B cell (primary cell): Measurements from ENCODE around the gene GLOD4. TPM values are rescaled to one million over a fixed set of nuclear protein-coding genes. Genes with fewer than 3 reads are reported as not detected.

Source experiments
- ATAC-seq: fragments of 200-7000 bp; cut with Tn5 transposase; one replicate; pipeline ENCODE4 v1.10.0; 2021; ENCODE audit warnings: low read depth, mild to moderate bottlenecking, moderate number of reproducible peaks, moderate library complexity
- CTCF ChIA-PET: fragments of 350-600 bp; sonication (Branson Sonifier 250); formaldehyde crosslinking; loops from one replicate; lab custom pipeline; 2021; ENCODE audit warnings: antibody characterized with exemption, inconsistent platforms; lab: Charles Lee
- POLR2A ChIA-PET: fragments of 350-600 bp; sonication (Branson Sonifier 250); formaldehyde crosslinking; loops from one replicate; lab custom pipeline; 2021; ENCODE audit warnings: antibody characterized with exemption; lab: Charles Lee
- DNase-seq: peaks from one replicate; pipeline ENCODE4 v3.0.0; 2013
- H2AFZ ChIP-seq: 2 replicates; pipeline ENCODE4 v1.6.1; 2012; ENCODE audit warnings: mild to moderate bottlenecking, low read depth, low read length; ENCODE audit not compliant: insufficient read depth, poor library complexity, severe bottlenecking
- H3K27ac ChIP-seq, 2 donors: 1 replicate in 1 of 2; 2 replicates in 1 of 2; pipeline ENCODE4 v1.5.1; 2012 to 2013; ENCODE audit warnings: low read length in 2 of 2, mild to moderate bottlenecking in 2 of 2, moderate library complexity in 1 of 2
- H3K27me3 ChIP-seq, 4 experiments: fragments of 200-600 bp in 1 of 4; sonication (generic) in 1 of 4; replicated peaks in 1 of 4; 1 replicate in 2 of 4; 2 replicates in 2 of 4; pipeline versions ENCODE4 v1.6.1 to v1.7.0; 2013 to 2016; ENCODE audit warnings: low read length in 3 of 4, mild to moderate bottlenecking in 2 of 4, mixed read lengths in 1 of 4, moderate library complexity in 1 of 4; ENCODE audit not compliant: insufficient read depth in 4 of 4, control insufficient read depth in 3 of 4; ENCODE audit errors: control extremely low read depth in 1 of 4
- H3K36me3 ChIP-seq, 2 experiments: replicated peaks in 1 of 2; 1 replicate in 1 of 2; 2 replicates in 1 of 2; pipeline versions ENCODE4 v1.6.1 to v1.7.1; 2013; ENCODE audit warnings: low read length in 1 of 2; ENCODE audit not compliant: insufficient read depth in 2 of 2, control insufficient read depth in 1 of 2; ENCODE audit errors: control extremely low read depth in 1 of 2, extremely low read depth in 1 of 2
- H3K4me1 ChIP-seq, 2 donors: fragments of 200-600 bp in 1 of 2; sonication (generic) in 1 of 2; 1 replicate in 1 of 2; 2 replicates in 1 of 2; pipeline versions ENCODE4 v1.5.1 to v1.6.1; 2013 to 2017; ENCODE audit warnings: low read length in 2 of 2; ENCODE audit not compliant: control insufficient read depth in 2 of 2, insufficient read depth in 2 of 2
- H3K4me2 ChIP-seq: replicated peaks from 2 replicates; pipeline ENCODE3; 2012; ENCODE audit warnings: mild to moderate bottlenecking, low read depth, low read length; ENCODE audit not compliant: poor library complexity, severe bottlenecking
- H3K4me3 ChIP-seq, 5 experiments: fragments of 200-600 bp in 1 of 5; sonication (generic) in 1 of 5; 1 replicate in 3 of 5; 2 replicates in 2 of 5; pipeline versions ENCODE4 v1.5.1 to v1.7.0; 2011 to 2016; ENCODE audit warnings: low read length in 4 of 5, mild to moderate bottlenecking in 4 of 5, low read depth in 2 of 5, control low read depth in 1 of 5, moderate library complexity in 1 of 5; ENCODE audit not compliant: insufficient read depth in 1 of 5; ENCODE audit errors: control extremely low read depth in 1 of 5, extremely low read depth in 1 of 5
- H3K79me2 ChIP-seq: fragments of 200-600 bp; sonication (generic); one replicate; pipeline ENCODE4 v1.6.0; 2016; ENCODE audit warnings: low read length; ENCODE audit not compliant: control insufficient read depth, insufficient read depth
- H3K9ac ChIP-seq: fragments of 200-600 bp; sonication (generic); 2 replicates; pipeline ENCODE4 v1.6.1; 2017; ENCODE audit warnings: mild to moderate bottlenecking, low read length, moderate library complexity
- H3K9me3 ChIP-seq, 3 donors: one replicate each; pipeline versions ENCODE4 v1.6.1 to v1.7.1; 2013; ENCODE audit warnings: low read length in 2 of 3; ENCODE audit not compliant: control insufficient read depth in 2 of 3, insufficient read depth in 1 of 3; ENCODE audit errors: control extremely low read depth in 1 of 3
- H4K20me1 ChIP-seq: 2 replicates; pipeline ENCODE4 v1.6.0; 2012; ENCODE audit warnings: mild to moderate bottlenecking, low read length; ENCODE audit not compliant: insufficient read depth, control insufficient read depth, poor library complexity, severe bottlenecking
- H3K27ac Mint-ChIP-seq: one replicate; pipeline ENCODE4 v1.8.0; 2021; ENCODE audit warnings: mixed read lengths
- H3K27me3 Mint-ChIP-seq: one replicate; pipeline ENCODE4 v1.8.0; 2021; ENCODE audit warnings: mixed read lengths
- H3K4me1 Mint-ChIP-seq: one replicate; pipeline ENCODE4 v1.8.0; 2021; ENCODE audit warnings: mixed read lengths
- H3K4me3 Mint-ChIP-seq: one replicate; pipeline ENCODE4 v1.8.0; 2021; ENCODE audit warnings: mixed read lengths
- H3K9me3 Mint-ChIP-seq: one replicate; pipeline ENCODE4 v1.8.0; 2022; ENCODE audit warnings: mixed read lengths; ENCODE audit not compliant: insufficient read depth
- EZH2 ChIP-seq: IDR thresholded peaks from 2 replicates; pipeline ENCODE4 v1.6.1; 2012; ENCODE audit warnings: borderline replicate concordance, low read depth, mild to moderate bottlenecking, moderate library complexity, low read length; ENCODE audit not compliant: insufficient read depth, poor library complexity, severe bottlenecking
- WGBS: methylation state at CpG from one replicate; pipeline ENCODE4 v1.1.5; 2013; ENCODE audit warnings: missing lambda C conversion rate; ENCODE audit not compliant: insufficient coverage; 5-methylcytosine and 5-hydroxymethylcytosine counted together
- intact Hi-C: fragments of 100-400 bp; cut with micrococcal nuclease; formaldehyde crosslinking; loops from one replicate; pipeline ENCODE4 v1.10.0; 2022
- polyA plus RNA-seq: library from polyadenylated mRNA; depleted of rRNA; stranded (reverse); fragments of >200 nt; gene quantifications from 2 replicates; pipeline ENCODE4 v1.2.3, GENCODE V29; 2012
- total RNA-seq, 2 donors: library from RNA; stranded (reverse); fragments of 120-200 nt in 1 of 2; gene quantifications; 1 replicate in 1 of 2; 2 replicates in 1 of 2; pipeline versions ENCODE4 v1.2.3 to v1.2.4, GENCODE V29; 2013 to 2022
- TF ChIP-seq, protein P1 (sequence below): fragments of 200-600 bp; IDR thresholded peaks from one replicate; pipeline ENCODE4 v1.8.0; 2022; ENCODE audit warnings: antibody characterized with exemption, mild to moderate bottlenecking

GLOD4 gene
- total and polyA plus RNA-seq, 2 donors (not counting 1 experiment from before 2014, with no cell fraction given), result 24.0 to 77.4 TPM

DNA sequence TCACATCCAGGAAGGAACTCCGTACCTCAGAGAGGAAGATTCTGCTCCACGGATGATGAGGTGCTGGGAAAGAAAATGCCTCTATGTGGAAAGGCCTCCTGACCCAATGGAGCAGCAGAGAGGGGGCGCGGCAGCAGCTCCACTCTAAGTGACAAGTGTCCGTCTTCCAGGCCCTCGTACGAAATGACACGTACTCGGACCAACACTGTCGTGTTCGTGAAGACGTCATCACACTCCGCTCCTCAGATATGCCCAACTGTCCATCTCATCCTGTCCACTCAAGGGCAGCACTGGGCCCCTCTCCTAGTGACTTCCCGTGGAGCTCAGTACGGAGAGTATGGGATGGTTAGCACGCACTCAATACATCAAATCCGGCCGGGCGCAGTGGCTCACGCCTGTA lies 32.3 kb upstream of the GLOD4 start:
- TF ChIP-seq EZH2, result no peak
- TF ChIP-seq, protein P1, sequence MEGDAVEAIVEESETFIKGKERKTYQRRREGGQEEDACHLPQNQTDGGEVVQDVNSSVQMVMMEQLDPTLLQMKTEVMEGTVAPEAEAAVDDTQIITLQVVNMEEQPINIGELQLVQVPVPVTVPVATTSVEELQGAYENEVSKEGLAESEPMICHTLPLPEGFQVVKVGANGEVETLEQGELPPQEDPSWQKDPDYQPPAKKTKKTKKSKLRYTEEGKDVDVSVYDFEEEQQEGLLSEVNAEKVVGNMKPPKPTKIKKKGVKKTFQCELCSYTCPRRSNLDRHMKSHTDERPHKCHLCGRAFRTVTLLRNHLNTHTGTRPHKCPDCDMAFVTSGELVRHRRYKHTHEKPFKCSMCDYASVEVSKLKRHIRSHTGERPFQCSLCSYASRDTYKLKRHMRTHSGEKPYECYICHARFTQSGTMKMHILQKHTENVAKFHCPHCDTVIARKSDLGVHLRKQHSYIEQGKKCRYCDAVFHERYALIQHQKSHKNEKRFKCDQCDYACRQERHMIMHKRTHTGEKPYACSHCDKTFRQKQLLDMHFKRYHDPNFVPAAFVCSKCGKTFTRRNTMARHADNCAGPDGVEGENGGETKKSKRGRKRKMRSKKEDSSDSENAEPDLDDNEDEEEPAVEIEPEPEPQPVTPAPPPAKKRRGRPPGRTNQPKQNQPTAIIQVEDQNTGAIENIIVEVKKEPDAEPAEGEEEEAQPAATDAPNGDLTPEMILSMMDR, result no peak
- Mint-ChIP-seq H3K4me3 (no peak overlapping the region), H3K27me3 (peaks cover 3% of the 10 kb centered on the region), H3K9me3 (no peaks in the 10 kb centered on the region), H3K27ac (no peak overlapping the region), H3K4me1 (no peaks in the 10 kb centered on the region)
- Histone ChIP-seq H3K4me2 (no peak overlapping the region), H3K4me3 (no peak overlapping the region), H3K9me3 (peaks cover 0 to 3% (median 0%) of the 10 kb centered on the region in 3 donors), H3K9ac (no peak overlapping the region), H3K79me2 (no peaks in the 10 kb centered on the region), H3K27ac (no peak overlapping the region), H3K27me3 (no peaks in the 10 kb centered on the region), H3K36me3 (no peaks in the 10 kb centered on the region), H3K4me1 (no peaks in the 10 kb centered on the region), H4K20me1 (no peaks in the 10 kb centered on the region), H2AFZ (no peak overlapping the region)
- DNase-seq, result no peak
- intact Hi-C loops, result no loop called here
- POLR2A ChIA-PET, result no interaction called here
- CTCF ChIA-PET, result interaction anchor here (0.7 kb wide), 1 partner anchor 110 kb away, joined by 3 read pairs; no protein-coding TSS in a partner anchor
- no peak for ATAC-seq
- 93% methylated on average over 12 of the region's 20 CpGs for WGBS

DNA sequence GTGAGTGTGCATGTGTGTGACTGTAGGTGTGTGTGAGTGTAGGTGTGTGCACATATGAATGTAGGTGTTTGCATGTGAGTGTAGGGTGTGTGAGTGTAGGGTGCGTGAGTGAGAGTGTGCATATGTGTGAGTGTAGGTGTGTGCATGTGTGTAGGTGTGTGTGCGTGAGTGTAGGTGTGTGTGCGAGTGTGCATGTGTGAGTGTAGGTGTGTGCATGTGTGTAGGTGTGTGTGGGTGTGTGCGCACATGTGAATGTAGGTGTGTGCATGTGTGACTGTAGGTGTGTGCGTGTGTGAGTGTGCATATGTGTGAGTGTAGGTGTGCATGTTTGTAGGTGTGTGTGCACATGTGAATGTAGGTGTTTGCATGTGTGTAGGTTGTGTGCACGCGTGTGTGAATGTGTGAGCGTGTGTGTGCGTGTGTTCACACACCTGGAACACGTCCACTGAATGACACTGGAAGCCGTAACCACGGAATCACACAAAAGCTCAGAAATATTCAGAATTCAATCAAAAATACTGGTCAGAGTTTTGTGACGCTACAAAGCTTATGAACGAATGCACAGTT lies 30.6 kb upstream of the GLOD4 start:
- POLR2A ChIA-PET, result no interaction called here
- CTCF ChIA-PET, result no interaction called here

More for the DNA sequence above, 30.6 kb upstream of the GLOD4 start:
- peaks cover 0 to 3% (median 0%) of the 10 kb centered on the region in 3 donors for H3K9me3 ChIP-seq
- ATAC-seq (no peak), DNase-seq (no peak)
- H3K4me1 ChIP-seq, result no peaks in the 10 kb centered on the region
- H3K27me3 ChIP-seq, result peaks cover 0 to 2% (median 0%) of the 10 kb centered on the region in 4 experiments
- intact Hi-C loops, result no loop called here
- TF ChIP-seq, protein P1, result no peak
- no peak for TF ChIP-seq EZH2
- H2AFZ ChIP-seq, result no peak overlapping the region
- no peak overlapping the region for H3K27ac ChIP-seq
- H3K9ac ChIP-seq, result no peak overlapping the region
- no peak overlapping the region for H3K4me3 ChIP-seq
- Mint-ChIP-seq H3K4me1 (no peaks in the 10 kb centered on the region), H3K27me3 (peaks cover 3% of the 10 kb centered on the region), H3K9me3 (no peaks in the 10 kb centered on the region), H3K4me3 (no peak overlapping the region), H3K27ac (no peak overlapping the region)
- no peaks in the 10 kb centered on the region for H3K36me3 ChIP-seq
- H4K20me1 ChIP-seq, result no peaks in the 10 kb centered on the region
- no peak overlapping the region for H3K4me2 ChIP-seq
- no peaks in the 10 kb centered on the region for H3K79me2 ChIP-seq
- WGBS, result 93% methylated on average over 12 of the region's 14 CpGs
